HepG2 (cell line): ENCODE data around the gene SHLD1. TPM values are rescaled to one million over a fixed set of nuclear protein-coding genes. Genes with fewer than 3 reads are reported as not detected.

Experiments used
- ARID3A ChIP-seq: IDR thresholded peaks from 2 replicates; pipeline ENCODE4 v1.6.1; 2012; ENCODE audit warnings: low read depth, low read length, improper control_type of control experiment
- CEBPZ ChIP-seq: IDR thresholded peaks from 2 replicates; pipeline ENCODE4 v1.6.1; 2012; ENCODE audit warnings: low read length, improper control_type of control experiment
- CHD4 ChIP-seq: fragments of 200-600 bp; sonication (generic); IDR thresholded peaks from 2 replicates; pipeline ENCODE4 v1.7.0; 2017; ENCODE audit warnings: mild to moderate bottlenecking, low read length, borderline replicate concordance
- GABPA ChIP-seq, 2 experiments: IDR thresholded peaks; 2 replicates each; pipeline ENCODE4 v1.6.1; 2011 to 2016; ENCODE audit warnings: low read depth in 2 of 2, low read length in 1 of 2, missing biosample characterization in 1 of 2, missing genetic modification characterization in 1 of 2
- HMG20B ChIP-seq: conservative IDR thresholded peaks from 2 replicates; pipeline ENCODE4 v1.6.1; 2016; ENCODE audit warnings: missing genetic modification reagents, missing compliant biosample characterization
- HNRNPK ChIP-seq: fragments of 200-400 bp; formaldehyde crosslinking; IDR thresholded peaks from 2 replicates; pipeline ENCODE4 v1.6.1; 2018; ENCODE audit warnings: low read length, low read depth, moderate library complexity, mild to moderate bottlenecking; ENCODE audit not compliant: poor library complexity, severe bottlenecking
- KLF12 ChIP-seq: sonication (generic); formaldehyde crosslinking; IDR thresholded peaks from 2 replicates; pipeline ENCODE4 v1.4.0; 2020; ENCODE audit warnings: missing genetic modification reagents, borderline replicate concordance
- POLR2AphosphoS2 ChIP-seq: IDR thresholded peaks from 2 replicates; pipeline ENCODE4 v1.6.1; 2011; ENCODE audit warnings: low read depth, low read length, improper control_type of control experiment
- RELA ChIP-seq: sonication (generic); formaldehyde crosslinking; IDR thresholded peaks from 2 replicates; pipeline ENCODE4 v1.4.0; 2020; ENCODE audit warnings: missing genetic modification reagents
- SRSF9 ChIP-seq: fragments of 200-400 bp; formaldehyde crosslinking; IDR thresholded peaks from 2 replicates; pipeline ENCODE4 v1.6.1; 2018; ENCODE audit warnings: borderline replicate concordance, mild to moderate bottlenecking, low read depth, low read length; ENCODE audit not compliant: insufficient read depth, poor library complexity, severe bottlenecking
- TBL1XR1 ChIP-seq: fragments of 150-350 bp; IDR thresholded peaks from 2 replicates; pipeline ENCODE4 v1.6.1; 2014; ENCODE audit warnings: borderline replicate concordance, low read length; ENCODE audit not compliant: partially characterized antibody
- ZNF350 ChIP-seq: sonication (generic); formaldehyde crosslinking; IDR thresholded peaks from 2 replicates; pipeline ENCODE4 v1.4.0; 2020; ENCODE audit warnings: mild to moderate bottlenecking, low read depth, missing genetic modification reagents, borderline replicate concordance
- ZNF543 ChIP-seq: sonication (generic); formaldehyde crosslinking; IDR thresholded peaks from 2 replicates; pipeline ENCODE4 v1.4.0; 2020; ENCODE audit warnings: mild to moderate bottlenecking, missing genetic modification reagents
- ZNF703 ChIP-seq: sonication (generic); formaldehyde crosslinking; IDR thresholded peaks from 2 replicates; pipeline ENCODE4 v1.5.1; 2020; ENCODE audit warnings: missing genetic modification reagents, mild to moderate bottlenecking, moderate library complexity, borderline replicate concordance
- ZNF709 ChIP-seq: sonication (generic); formaldehyde crosslinking; IDR thresholded peaks from 2 replicates; pipeline ENCODE4 v1.5.0; 2020; ENCODE audit warnings: mild to moderate bottlenecking, missing genetic modification reagents
- ZNF720 ChIP-seq: sonication (generic); formaldehyde crosslinking; IDR thresholded peaks from 2 replicates; pipeline ENCODE4 v1.4.0; 2020; ENCODE audit warnings: missing genetic modification reagents
- ZNF75D ChIP-seq: sonication (generic); formaldehyde crosslinking; IDR thresholded peaks from 2 replicates; pipeline ENCODE4 v1.8.1; 2023; ENCODE audit warnings: missing genetic modification reagents, mild to moderate bottlenecking, borderline replicate concordance
- polyA plus RNA-seq, 8 experiments: library from polyadenylated mRNA; depleted of rRNA in 3 of 8; stranded (reverse) in 7 of 8; unstranded in 1 of 8; fragments of >200 nt; fragmentation: Illumina TruSeq in 4 of 8; extraction: Trizol in 4 of 8; gene quantifications; 2 replicates each; pipeline versions ENCODE4 v1.2.1 to v1.2.3, GENCODE V29; 2011 to 2016; ENCODE audit warnings: low read depth in 4 of 8, missing spikeins in 1 of 8, mixed read lengths in 1 of 8; ENCODE audit not compliant: insufficient read depth in 1 of 8
- total RNA-seq, 5 experiments: library from RNA; depleted of rRNA; stranded (reverse); fragments of >200 nt; fragmentation: Illumina TruSeq; extraction: Trizol; gene quantifications; 2 replicates each; pipeline ENCODE4 v1.2.3, GENCODE V29; 2016; ENCODE audit warnings: low read depth in 1 of 5

SHLD1 gene
- total and polyA plus RNA-seq, 2 of the 13 experiments (the other 11 are each of a cell fraction or from before 2014, with no cell fraction given): 8.9 to 10.0 TPM

- no peak for TF ChIP-seq HNRNPK
- no peak for TF ChIP-seq CHD4
- TF ChIP-seq ARID3A: peak; percentile 98
- no peak for TF ChIP-seq SRSF9
- TF ChIP-seq TBL1XR1: peak; percentile 98
- TF ChIP-seq ZNF75D (CRISPR knock-in tag): no peak
- no peak for TF ChIP-seq CEBPZ
- TF ChIP-seq GABPA (IDR thresholded peaks at IDR 0.05; ENCODE audit: low read depth, low read length): no peak
- no peak for TF ChIP-seq GABPA (CRISPR knock-in tag; IDR thresholded peaks at IDR 0.05; ENCODE audit: low read depth)
- no peak for TF ChIP-seq ZNF703 (CRISPR knock-in tag)
- 0 out of 2 replicates have a peak, but pooled peaks have one; percentile 18 for TF ChIP-seq ZNF350 (CRISPR knock-in tag)
- no peak for TF ChIP-seq KLF12 (CRISPR knock-in tag)
- no peak for TF ChIP-seq ZNF543 (CRISPR knock-in tag)
- no peak for TF ChIP-seq ZNF720 (CRISPR knock-in tag)
- no peak for TF ChIP-seq ZNF709 (CRISPR knock-in tag)
- peak; percentile 80 for TF ChIP-seq HMG20B (CRISPR knock-in tag)
- no peak; the same call in 1 of the 2 replicates for TF ChIP-seq RELA (CRISPR knock-in tag)
- TF ChIP-seq POLR2AphosphoS2: no peak
Measured at GRCh38 chr20:5781798-5782750, 31.9 kb downstream of the SHLD1 start (continued).
